Left renal pelvis (tissue), 4 donors: Measurements from ENCODE around the gene GABARAPL1. TPM values are rescaled to one million over a fixed set of nuclear protein-coding genes. Genes with fewer than 3 reads are reported as not detected.
"Not testable (repeated sequence)": the region's sequence is repeated elsewhere in the genome, so short reads cannot be mapped to it uniquely, and the experiment has no call there.

ENCODE experiments used
- DNase-seq, 4 donors: peaks; one replicate each; pipeline ENCODE4 v3.0.0-alpha.2; 2013; ENCODE audit warnings: low read depth in 4 of 4, low spot score in 3 of 4
- polyA plus RNA-seq, 4 donors: library from polyadenylated mRNA; unstranded; fragments of 120-200 nt; gene quantifications; one replicate each; pipeline ENCODE4 v1.2.1, GENCODE V29; 2013; ENCODE audit not compliant: insufficient read length in 4 of 4

Gene GABARAPL1
- polyA plus RNA-seq, result 10 to 100 TPM; 53.3 to 84.8 (median 67.4) TPM

GRCh38 chr12:10212739-10213131 lies at the start of gene GABARAPL1:
GABARAPL1 (plus strand) TSS chr12:10212877; CDS start chr12:10213130, 253 bp downstream.
- DNase-seq, result peak in 3 of 4 donors; percentile 59 to 70 (median 63)

- no peak for DNase-seq
These were observed 49.6 kb upstream of the GABARAPL1 start for GRCh38 chr12:10163084-10163483.

GRCh38 chr12:10165421-10165820 lies 47.3 kb upstream of the GABARAPL1 start:
- no peak for DNase-seq

- DNase-seq, result no peak
These were observed 45.1 kb upstream of the GABARAPL1 start for GRCh38 chr12:10167599-10167998.

- no peak for DNase-seq
These were observed 43.6 kb upstream of the GABARAPL1 start for GRCh38 chr12:10169104-10169503.

GRCh38 chr12:10170216-10170615 lies 42.5 kb upstream of the GABARAPL1 start:
- DNase-seq, result no peak

GRCh38 chr12:10171973-10172728 lies 40.5 kb upstream of the GABARAPL1 start, which contains the start of gene OLR1:
OLR1 (minus strand) TSS chr12:10172132; CDS start chr12:10172077, 55 bp downstream.
- DNase-seq, result no peak

GRCh38 chr12:10174986-10175614 lies 37.6 kb upstream of the GABARAPL1 start:
- no peak for DNase-seq

- DNase-seq, result peak in 1 of 4 donors; percentile 56
These were observed 36.6 kb upstream of the GABARAPL1 start for GRCh38 chr12:10175846-10176636.

GRCh38 chr12:10178821-10179220 lies 33.9 kb upstream of the GABARAPL1 start, which contains the start of gene TMEM52B:
TMEM52B (plus strand) TSS chr12:10179032; CDS start chr12:10179575, 543 bp downstream.
- peak in 1 of 4 donors; percentile 12 for DNase-seq

GRCh38 chr12:10179776-10180181 lies 32.9 kb upstream of the GABARAPL1 start:
- no peak for DNase-seq

GRCh38 chr12:10182354-10183049 lies 30.2 kb upstream of the GABARAPL1 start:
- DNase-seq, result no peak

GRCh38 chr12:10184261-10184843 lies 28.3 kb upstream of the GABARAPL1 start:
- no peak for DNase-seq

- DNase-seq, result no peak
These were observed 26.4 kb upstream of the GABARAPL1 start for GRCh38 chr12:10186299-10186698.

GRCh38 chr12:10186958-10187357 lies 25.7 kb upstream of the GABARAPL1 start:
- DNase-seq, result not testable (repeated sequence)

- no peak for DNase-seq
These were observed 23.0 kb upstream of the GABARAPL1 start for GRCh38 chr12:10189653-10190052.

GRCh38 chr12:10190558-10191388 lies 21.9 kb upstream of the GABARAPL1 start:
- DNase-seq, result peak in 1 of 4 donors; percentile 35

- DNase-seq, result no peak
These were observed 20.8 kb upstream of the GABARAPL1 start for GRCh38 chr12:10191865-10192264.

- no peak for DNase-seq
These were observed 18.5 kb upstream of the GABARAPL1 start for GRCh38 chr12:10194160-10194670.
